ENCODE results near the gene SETDB1.

SETDB1 gene

DNA sequence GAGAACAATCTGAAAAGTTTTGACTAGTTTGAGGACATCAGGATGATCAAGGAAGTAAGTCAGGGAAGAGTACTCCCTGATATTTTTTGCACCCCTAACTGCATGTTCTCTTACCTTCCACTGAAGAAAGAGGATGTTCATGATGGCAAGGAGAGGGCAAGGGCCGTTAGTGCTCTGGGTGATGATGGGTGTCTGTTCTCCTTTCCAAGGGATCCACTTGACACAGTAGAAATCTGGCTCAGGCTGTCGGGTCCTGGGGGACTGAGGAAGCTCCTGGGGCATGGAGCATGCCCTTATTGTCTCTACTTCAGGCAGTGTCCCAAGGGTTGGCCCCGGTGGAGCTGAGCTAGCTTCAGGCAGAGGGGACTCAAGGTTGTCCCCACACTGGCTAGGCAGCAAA lies 75.9 kb downstream of the SETDB1 start:
- no peak for DNase-seq (ENCODE audit: low read depth in 2 of 2)

DNA sequence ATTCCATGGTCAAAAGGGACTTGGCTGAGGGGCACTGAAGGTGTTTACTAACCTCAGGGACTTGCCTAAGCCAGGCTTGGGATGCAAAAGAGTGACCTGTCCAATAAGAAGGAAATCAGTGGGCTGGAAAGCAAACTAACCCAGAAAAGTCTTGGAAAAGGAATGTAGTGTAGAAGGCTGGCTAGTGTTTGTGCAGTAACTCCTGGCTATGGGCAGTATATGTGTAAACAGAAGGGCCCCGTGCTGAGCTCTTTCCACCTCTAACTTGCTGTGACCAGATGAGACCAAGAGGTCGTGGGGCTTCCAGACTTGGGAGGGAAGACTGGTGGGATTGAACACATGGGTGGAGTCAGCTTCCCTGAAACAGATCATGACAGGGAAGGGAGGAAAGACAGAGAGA lies 76.4 kb downstream of the SETDB1 start:
- no peak for DNase-seq (ENCODE audit: low read depth in 2 of 2)

DNA sequence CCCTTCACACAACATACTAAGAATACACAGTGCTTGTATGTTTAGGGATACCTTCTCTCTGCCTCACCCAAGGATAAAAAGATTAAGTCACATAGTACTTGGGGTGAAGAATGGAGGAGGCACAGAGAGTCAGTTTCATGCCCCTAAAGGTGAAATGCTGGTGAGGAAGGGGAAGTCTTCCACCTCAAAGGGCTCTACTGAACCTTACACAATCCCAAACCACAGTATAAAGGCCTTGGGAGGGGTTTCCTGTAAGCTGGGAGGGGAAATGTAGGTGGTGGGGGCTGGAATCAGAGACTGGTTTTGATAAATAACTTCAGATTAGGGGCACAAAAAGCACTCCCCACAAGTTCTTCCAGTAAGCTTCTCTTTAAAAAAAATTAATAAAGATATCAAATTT lies 77.0 kb downstream of the SETDB1 start:
- no peak for DNase-seq (ENCODE audit: low read depth in 2 of 2)

DNA sequence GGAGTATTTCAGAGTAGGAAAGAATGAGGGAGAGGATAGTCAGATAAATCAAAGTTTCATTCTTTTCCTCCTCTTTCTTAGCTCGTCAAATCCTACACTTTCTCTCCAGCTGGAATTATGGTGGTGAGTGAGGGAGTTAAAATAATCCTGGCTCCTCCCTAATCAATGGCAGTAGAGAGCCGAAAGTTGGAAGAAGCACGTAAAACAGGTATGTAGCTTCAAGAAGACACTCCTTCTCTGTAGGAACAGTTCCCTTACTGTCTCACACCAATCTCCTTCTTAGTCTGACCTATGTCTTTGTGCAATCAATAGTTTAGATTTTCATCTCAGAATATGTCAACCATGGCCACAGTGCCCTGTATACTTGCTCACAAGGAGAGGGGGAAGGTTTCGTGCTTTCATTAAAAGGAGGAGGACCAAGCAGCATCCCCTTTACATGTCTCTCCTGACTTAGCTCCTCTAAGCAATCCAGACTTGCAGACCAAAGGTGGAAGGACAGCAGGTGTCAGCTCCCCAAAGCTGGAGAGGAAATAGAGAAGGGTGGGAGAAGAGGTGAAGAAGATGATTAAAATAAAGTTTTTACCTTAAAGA lies 79.7 kb downstream of the SETDB1 start:
- no peak for DNase-seq (ENCODE audit: low read depth in 2 of 2)

DNA sequence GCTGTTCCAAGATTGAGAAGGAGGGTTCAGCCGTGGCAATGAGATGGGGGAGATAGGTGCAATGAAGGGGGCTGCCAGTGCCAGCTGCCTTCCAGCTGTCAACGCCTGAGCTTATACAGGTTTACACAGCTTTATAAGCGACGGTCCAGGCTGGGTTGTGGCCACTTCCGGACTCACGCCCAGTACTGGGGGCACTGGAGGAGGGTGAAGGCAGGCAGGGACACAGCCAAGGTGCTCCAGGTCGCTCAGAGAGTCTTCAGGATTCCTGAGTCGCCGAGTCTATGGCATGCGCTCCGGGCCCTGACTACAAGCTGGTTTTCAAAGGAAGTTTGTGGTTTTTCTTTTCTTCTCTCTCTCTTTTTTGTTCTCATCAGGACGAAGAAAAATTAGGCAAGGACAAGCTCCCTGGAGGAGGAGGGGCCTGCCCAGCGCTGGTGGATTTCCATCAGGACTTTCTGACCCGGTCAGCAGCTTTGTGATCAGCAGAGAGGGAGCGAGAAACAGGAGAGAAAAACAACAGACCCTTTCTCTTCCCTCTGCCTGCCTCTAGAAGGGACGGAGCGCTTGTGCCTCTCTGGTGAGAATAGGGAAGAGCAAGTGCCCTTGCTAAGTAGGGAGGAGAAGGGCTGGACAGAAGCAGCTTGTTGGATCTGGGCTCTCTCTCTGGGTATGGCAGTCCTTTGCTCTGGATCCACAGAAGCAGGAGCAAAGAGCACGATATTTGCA lies 80.3 kb downstream of the SETDB1 start, which contains the start of gene MINDY1:
Gene MINDY1 (minus strand): TSS at position 576 of the 726 bp plus-strand sequence. CDS start 4,285 bp downstream, outside the sequence.
- DNase-seq (ENCODE audit: low read depth in 2 of 2): no peak

DNA sequence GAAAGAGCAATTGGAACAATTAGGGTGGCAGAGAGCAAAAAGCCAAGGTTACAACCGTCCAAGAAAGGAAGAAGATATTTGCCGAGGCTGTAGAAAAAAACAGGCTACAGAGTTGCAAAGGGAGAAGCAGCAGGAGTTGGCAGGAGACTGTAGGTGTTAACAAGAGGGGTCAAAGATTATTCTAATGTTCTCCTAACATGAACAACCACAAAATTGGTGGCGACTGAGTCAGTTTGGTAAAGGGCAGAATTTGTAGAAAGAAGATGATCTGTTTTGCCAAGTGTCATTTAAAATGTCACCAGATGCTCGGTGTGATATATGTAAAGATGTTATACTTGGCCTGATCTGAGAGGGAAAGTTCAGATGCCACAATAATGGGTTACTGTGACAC lies 81.7 kb downstream of the SETDB1 start:
- no peak for DNase-seq (ENCODE audit: low read depth in 2 of 2)

DNA sequence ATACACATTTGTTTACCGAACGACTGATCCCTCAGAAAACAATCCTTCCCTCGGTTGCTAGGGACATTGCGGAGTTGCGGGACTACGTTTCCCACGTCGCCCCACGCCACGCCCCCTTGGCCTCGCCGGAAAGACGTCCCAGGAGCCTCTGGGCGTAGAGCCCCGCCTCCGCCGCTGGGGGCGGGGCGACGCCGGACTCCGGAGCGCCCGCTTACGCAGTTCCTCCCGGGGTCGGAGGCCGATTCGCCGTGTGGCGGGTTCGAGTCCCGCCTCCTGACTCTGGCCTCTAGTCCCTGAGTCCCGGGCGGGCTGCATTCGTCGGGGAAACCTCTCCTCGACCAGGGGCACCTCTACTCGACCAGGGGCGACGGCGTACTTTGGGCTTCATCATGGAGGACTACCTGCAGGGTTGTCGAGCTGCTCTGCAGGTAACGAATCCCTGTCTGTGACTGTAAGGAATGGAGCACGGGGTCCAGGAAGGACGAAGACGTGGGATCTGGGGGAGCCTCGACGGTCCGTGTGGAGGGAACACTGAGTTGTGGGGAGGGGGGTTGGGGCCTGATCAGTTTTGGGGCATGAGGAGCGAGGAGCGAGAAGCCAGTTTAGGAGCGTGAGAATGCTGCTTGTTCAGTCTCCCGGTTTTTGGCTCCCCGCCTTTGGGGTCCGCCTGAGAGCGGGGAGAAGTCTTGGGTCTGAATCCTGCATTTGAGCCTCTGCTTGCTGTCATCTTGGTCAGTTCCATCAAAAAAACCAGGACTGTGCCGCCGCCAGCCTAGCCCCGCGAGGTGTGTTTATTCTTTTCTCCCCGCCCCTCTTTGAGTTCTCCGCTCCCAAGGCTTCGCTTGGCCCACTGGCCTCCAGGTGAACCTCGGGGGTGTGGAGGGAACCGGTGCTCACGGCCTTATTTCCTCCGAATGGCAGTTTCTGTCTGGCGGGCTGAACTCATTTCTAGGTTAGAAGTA lies 82.4 kb downstream of the SETDB1 start, which contains the start of gene PRUNE1:
Gene PRUNE1 (plus strand): TSS at position 206 of the 962 bp plus-strand sequence. CDS start 184 bp downstream, at position 390.
- DNase-seq (ENCODE audit: low read depth in 2 of 2): peak; percentile 97

DNA sequence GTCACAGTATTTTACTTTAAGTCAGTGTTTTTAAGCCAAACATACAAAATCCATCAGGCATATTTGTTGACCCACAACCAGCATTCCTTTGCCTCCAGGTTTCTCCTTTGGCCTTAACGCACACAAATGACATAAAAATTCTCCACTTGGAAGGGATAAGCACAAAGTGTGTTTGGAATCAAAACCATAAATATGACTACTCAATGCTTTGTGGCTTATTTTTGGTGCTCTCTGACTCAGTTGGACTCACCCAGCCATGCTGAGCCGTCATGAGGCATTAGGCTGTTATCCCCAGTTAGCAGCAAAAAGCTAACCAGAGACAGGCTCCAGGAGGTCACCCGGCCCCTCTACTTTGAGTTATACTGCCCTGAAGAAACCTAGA lies 83.0 kb downstream of the SETDB1 start:
- no peak for DNase-seq (ENCODE audit: low read depth in 2 of 2)

DNA sequence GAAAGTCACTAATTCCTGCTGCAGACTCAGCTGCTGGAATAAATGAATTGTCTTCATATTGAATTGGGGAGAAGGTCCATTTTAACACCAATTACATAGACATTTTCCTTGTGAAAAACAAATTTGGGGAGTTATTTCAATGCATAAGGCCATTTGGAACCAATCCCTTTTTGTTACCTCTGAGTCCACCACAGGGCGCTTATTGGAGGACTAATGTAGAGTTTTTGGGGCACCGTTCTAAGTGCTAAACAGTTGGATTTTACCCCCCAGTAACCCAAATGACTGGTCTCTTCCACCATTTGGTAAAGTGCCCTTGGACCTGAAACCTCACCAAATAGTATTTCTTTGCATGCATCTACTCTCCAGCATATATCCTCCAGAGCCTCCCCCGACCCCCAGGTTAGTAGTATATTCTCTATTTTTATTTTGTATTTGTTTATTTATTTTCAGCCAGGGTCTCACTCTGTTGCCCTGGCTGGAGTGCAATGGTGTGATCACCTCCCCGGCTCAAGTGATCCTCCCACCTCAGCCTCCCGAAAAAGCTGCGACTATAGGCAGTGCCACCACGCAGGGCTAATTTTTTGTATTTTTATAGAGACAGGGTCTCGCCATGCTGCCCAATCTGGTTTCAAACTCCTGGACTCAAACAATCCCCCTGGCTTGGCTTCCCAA lies 83.6 kb downstream of the SETDB1 start:
- DNase-seq (ENCODE audit: low read depth in 2 of 2): no peak

DNA sequence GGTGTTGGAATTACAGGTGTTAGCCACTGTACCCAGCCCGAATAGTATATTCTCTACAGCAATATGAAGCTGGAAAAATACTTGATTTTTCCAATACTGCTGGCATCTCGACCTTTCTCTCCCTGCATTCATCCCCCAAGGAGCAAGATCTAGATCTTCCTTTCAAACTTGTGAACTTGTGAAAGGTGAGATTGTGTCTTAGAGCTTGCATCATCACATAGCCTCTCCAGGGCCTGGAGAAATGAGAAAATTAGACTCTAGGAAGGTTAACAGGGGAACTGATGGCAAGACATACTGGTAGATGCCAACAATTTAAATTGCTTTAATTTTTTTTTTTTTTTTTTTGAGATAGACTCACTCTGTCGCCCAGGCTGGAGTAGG lies 84.2 kb downstream of the SETDB1 start:
- DNase-seq (ENCODE audit: low read depth in 2 of 2): no peak

DNA sequence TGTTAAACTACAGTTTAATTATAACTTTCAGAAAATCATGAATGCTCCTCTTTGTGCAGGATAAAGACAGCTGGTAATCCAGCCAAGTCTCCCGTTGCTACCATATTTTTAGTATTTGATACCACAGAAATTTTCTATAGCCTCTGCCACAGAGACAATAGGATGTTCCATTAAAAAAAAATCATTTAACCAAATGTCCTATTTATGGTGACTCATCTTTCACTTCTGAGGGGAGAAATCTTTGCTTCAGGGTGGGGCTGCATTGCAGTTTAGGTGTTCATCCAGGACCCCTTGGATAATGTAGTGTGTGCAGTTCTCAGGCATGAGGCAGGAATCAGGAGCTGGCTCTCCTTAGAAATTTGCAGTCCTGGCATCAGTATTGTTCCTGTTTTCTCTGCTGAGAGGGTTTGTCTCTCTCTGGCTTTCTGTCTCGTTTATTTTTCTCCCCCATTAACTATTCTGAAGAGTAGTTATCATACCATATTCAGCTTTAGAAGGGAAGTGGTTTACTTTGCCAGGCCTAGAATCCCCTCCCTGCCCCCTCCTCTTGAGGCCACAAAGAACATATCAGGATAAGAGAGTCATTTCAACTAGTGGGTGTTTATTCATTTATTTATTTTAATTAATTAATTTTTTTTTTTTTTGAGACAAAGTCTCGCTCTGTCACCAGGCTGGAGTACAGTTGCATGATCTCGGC lies 85.1 kb downstream of the SETDB1 start:
- DNase-seq (ENCODE audit: low read depth in 2 of 2): no peak

DNA sequence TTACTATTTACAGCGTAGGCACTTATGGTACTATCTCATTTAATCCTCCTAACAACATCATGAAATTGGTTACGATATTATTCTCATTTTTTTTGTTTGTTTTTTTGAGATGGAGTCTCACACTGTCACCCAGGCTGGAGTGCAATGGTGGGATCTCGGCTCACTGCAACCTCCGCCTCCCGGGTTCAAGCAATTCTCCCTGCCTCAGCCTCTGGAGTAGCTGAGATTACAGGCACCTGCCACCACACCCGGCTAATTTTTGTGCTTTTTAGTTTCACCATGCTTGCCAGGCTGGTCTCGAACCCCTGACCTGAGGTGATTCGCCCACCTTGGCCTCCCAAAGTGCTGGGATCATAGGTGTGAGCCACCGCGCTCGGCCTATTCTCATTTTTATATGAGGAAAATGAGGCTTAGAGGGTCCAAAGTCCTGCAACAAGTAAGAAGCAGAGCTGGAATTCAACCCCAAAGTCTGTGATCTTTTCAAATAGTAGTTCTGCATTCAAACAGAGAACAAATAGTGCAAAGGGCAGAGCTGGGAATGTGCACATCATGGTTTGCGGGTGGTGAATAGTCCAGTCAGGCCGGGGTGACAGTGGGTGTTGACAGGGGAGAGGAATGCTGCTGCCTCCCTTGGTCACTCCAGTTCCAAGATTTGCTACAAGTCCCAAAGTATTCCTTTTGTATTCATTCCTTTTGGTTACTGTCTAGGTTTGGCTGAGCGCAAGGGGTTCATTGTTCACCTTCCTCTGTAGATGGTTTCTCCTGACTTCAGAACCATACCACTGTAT lies 86.7 kb downstream of the SETDB1 start:
- no peak for DNase-seq (ENCODE audit: low read depth in 2 of 2)

DNA sequence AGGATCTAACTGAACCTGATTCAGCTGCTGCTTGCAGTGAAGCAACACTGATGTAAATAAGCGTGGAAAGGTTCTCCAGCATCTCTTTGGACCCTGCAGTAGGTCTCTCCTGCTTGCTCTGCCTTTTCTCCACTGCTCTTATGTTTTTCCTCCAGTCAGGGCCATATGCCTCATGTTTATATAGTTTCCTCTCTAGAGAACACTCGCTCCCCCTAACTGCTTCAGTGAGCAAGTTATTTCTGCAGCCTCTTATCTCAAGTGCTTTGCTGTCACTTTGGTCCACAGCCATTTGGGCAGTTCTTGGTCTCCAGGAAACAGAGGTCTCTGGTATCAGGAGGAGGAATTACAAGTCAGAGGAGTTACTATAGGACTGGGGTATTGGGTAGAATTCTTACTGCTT lies 87.4 kb downstream of the SETDB1 start:
- DNase-seq (ENCODE audit: low read depth in 2 of 2): no peak

Data from stimulated activated CD8-positive, alpha-beta memory T cell treated with anti-CD3 and anti-CD28 coated beads, Interleukin-2, amount 100 ng/mL, for 48 hours (primary cell).